NCI-H2196 treated with DMSO at 0.1 percent for 48 hours (cell line): ENCODE measurements around the gene TMPRSS4.

Experiments
- DNase-seq: peaks from one replicate; lab custom pipeline; 2025; ENCODE audit not compliant: unreplicated experiment; lab: John Stamatoyannopoulos, UW

The TMPRSS4 gene, protein sequence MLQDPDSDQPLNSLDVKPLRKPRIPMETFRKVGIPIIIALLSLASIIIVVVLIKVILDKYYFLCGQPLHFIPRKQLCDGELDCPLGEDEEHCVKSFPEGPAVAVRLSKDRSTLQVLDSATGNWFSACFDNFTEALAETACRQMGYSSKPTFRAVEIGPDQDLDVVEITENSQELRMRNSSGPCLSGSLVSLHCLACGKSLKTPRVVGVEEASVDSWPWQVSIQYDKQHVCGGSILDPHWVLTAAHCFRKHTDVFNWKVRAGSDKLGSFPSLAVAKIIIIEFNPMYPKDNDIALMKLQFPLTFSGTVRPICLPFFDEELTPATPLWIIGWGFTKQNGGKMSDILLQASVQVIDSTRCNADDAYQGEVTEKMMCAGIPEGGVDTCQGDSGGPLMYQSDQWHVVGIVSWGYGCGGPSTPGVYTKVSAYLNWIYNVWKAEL

DNA sequence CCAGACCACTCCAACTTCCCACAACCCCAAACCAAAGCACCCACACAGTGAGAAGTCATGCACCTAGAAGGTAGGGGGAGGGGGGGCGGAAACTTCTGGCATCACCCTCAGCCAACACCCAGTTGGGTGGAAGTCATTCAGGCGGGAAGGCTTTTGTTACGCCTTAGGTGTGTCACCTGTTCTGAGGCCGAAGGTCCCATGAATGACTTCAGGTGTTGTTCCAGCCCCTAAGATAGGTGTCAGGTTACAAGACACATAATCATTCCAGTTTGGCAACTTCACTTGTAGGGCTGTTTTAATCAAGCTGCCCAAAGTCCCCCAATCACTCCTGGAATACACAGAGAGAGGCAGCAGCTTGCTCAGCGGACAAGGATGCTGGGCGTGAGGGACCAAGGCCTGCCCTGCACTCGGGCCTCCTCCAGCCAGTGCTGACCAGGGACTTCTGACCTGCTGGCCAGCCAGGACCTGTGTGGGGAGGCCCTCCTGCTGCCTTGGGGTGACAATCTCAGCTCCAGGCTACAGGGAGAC is at the start of gene TMPRSS4:
Gene TMPRSS4, plus strand, starts transcription at position 325 of the 528 bp plus-strand sequence. CDS start 225 bp downstream, outside the sequence.
- no peak for DNase-seq

DNA sequence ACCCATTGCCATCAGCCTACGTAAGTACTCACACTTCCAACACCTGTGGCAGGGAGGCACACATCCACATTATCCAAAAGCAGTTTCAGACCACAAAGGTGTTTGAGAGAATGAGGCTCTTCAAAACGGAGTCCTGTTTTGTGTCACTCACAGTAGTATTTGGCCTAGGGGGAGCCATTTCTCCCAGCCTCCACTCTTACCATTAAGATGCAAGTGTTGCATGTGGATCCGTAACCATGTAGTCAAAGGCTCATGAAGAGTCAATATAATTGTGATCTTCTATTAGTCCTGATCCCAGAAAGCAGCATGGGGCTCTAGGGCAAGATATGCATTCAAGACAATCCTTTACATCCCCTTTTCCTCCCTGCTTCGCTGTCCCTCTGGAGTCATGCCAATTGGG is 49.2 kb upstream of the TMPRSS4 start:
- no peak for DNase-seq

DNA sequence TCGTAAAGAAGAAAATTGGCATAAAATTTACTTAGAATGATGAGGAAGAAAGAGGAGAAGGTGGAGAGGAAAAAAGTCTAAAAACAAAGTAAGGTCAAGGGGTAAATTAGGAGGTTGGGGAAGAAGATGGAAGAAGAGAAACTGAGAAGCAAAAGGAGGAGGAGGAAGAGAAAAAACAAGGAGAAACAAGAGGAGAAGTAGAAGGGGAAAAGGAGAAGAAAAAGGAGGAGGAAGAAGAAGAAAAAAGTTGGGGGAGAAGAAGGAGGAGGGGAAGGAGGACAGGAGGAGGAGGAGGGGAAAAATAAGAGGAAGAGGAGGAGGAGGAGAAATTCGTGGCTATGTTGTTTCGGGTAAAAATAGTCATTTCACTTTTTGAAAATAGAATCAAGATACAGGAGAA is 48.3 kb upstream of the TMPRSS4 start:
- DNase-seq = no peak

DNA sequence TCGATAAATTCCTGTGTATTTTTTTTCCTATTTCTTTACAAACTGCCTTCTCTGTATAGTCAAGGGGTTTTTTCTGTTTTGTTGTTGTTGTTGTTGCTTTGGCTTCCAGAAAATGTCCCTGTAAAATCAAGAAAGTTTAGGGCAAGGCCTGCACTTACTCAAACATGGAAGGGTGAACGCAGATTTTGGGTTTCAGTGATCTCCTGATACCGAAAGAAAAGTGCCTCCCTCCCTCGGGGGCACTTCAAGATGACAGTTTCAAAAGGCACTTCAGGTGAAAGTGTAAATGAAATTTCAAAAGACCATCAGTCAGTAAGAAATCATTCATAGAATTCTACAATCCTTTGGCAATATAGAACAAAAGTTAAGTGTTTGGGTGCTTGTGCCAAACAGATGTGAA is 43.4 kb upstream of the TMPRSS4 start:
- DNase-seq = no peak

DNA sequence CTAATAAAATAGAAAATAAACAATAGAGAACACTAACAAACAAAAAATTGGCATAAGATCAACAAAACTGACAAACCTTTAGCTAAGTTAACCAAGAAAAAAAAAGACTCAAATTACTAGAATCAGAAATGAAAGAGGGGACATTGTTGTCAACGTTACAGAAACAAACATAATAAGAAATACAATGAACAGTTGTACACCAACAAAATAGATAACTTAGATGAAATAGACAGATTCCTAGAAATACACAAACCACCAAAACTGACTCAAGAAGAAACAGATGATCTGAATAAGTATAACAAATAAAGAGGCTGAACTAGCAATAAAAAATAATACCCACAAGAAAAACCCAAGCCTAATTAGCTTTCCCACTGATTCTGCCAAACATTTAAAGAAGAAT is 34.7 kb upstream of the TMPRSS4 start:
- DNase-seq = no peak

DNA sequence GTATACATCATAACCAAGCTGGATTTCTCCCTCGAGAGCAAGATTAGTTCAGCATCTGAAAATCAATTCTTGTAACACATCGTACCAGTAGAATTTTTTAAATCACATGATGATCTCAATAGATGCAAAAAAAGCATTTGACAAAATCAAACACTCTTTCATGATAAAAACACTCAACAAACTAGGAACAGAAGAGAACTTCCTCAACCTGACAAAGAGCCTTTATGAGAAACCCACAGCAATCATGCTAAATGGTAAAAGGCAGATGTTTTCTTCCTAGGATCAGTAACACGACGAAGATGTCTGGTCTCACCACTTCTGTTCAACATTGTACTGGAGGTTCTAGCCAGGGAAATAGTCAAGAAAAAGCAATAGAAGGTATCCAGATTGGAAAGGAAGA is 34.1 kb upstream of the TMPRSS4 start:
- DNase-seq = no peak

DNA sequence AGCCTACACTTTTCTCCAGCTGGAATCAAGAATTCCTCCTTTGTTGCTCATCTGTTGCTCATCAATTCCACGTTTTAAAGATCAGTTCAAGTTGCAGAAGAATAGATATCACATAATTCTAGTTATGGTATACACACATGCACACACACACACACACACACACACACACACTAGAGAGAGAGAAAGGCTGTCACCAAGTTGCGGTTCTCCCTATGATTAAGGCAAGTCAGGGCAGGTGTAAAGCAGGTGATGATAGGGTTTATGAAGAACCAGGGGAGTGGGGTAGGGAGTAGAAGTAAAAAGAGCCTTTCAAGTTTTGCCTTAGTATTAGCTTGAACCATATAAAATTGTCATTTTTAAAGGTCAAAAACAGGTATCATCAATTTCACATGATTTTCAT is 31.7 kb upstream of the TMPRSS4 start:
- DNase-seq = peak; percentile 23

DNA sequence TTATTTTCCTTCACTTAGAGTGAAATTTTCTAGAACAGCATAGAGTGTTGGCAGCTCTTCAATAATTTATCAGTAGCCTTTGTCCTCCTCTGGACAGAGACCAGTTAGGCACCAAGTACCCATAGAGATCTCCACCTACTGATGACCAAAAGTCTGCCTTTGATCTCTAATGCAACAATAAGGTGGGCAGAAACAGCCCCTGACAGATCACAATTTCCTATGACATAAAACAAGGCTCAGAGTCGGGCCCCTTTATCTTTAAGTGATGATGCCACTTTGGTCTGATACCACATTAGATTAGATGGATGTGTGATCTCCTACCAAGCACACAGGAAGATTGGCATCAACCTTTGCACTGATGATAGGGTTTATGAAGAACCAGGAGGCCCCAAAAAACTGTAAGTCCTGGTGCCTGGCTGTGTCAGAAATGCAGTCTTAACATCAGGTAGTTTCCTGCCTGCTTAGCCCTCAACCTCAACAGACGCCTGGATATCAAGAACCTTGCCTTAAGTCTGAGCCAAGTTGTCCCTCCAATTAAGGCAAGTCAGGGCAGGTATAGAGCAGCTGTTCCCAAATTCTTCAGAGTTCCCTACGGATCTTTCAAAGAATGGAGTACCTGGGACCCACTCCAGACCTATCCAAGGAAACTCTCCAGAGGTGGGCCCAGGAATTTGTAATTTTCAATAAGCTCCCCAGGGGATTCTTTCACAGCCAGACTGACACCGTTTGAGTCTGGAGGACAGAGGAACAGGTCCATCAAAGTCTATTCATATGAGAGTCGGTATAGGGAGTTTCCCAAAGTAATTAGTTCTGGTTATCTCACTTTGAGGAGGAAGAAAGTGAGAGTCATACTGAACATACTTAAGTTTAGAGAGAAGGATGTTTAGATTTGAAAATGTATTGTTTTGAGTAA is 30.6 kb upstream of the TMPRSS4 start:
- DNase-seq = peak; percentile 37

DNA sequence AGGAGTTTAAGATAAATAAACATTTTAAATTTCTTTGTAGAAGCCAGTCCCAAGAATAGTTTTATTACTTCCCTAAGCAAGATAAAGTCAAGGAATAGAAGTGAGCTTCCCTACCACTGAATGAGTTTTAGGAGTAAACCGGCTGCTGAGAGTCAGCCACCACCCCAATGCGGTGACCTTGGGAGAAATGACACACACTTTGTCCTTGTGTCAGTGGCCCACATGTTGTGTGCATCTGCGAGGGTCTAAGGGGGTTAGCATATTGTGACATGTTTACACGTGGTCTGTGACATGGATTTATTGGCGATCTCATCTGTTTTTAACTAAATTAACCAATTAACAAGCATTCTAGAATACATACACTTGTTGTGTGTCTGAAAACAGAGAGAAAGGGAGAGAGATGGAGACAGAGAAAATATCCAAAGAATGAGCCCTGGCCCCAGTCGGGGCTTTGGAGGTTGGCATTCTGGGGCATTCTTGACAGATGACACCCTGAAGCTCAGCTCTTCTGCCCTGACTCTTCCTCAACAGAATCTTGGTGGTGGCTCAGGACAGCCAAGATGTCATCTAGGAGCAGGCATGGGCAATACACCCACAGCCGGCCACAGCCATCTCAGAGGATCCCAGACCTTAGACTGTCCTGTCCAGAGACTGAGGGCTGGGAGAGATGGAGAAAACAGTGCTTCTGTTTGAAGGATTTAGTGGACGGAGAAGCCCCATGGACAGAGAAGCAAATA is 29.7 kb upstream of the TMPRSS4 start:
- DNase-seq = no peak

DNA sequence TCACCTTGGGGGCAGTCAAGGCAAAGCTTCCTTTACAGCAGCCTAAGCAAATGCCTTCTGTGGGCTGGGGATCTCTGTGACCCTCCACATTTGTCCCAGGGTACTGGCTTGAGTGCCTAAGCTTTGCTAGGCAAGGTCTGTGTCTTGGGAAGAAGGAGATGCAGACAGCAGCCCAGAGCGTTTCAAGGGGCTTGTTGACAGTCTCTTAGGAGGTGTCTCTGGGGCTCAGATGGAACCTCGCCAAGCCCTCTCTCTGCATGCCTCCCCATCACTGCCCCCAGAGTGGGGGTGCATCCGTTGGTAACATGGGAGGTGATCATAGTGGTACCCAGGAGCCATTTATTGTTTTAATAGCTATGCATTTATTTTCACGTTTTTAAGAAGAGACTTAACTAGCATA is 29.1 kb upstream of the TMPRSS4 start:
- no peak for DNase-seq

DNA sequence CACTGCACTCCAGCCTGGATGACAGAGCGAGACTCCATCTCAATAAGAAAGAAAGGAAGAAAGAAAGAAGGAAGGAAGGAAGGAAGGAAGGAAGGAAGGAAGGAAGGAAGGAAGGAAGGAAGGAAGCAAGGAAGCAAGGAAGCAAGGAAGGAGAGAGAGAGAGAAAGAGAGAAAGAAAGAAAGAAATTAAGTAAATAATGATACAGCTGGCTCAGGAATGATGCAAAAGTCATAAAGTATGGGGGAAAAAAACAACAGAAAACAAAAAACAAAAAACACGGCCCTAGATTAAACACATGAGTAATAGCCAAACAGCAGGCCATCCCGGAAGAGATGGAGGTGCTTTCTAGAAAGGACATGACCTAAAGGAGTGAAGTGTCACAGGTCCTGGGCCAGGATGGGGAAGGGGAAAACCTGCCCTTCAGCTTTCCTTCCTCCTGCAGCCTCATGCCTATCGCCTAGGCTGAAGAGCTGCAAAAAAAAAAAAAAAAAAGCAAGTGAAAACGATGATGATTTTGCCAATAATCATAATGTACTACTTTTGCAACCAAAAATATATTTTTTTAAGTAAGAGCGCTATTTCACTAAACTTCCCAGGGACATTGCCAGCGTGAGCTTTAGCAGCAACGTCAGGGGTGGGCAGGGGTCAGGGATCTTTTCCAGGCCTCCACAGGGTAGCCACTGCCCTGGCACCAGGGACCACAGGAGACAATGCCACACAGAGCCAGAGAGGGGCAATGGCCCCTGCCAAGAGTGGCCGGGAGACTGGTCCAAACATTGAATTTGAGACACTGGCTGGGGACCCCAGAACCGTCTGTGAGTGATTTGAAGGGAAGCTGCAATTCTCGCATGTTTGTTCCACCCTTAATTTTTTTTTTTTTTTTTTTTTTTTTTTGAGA is 28.2 kb upstream of the TMPRSS4 start:
- DNase-seq = no peak

DNA sequence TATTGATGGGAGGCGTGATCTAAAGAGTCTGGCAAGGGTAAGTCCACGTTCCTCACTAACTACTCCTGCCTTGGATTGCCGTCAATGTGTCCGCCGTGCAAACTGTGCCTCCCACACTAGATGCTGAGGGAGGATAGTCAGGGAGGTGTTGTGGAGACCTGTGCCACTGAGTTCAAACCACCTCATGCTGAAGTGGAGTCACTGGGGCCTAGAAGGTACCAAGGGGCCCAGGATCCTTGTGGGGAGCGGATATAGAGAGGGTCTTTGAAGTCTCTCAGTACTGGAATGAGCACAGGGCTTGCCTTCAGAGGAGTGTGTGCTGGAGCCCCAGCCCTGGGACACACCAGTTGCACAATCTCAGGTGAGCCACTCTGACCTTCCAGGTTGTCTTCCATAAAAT is 27.1 kb upstream of the TMPRSS4 start:
- DNase-seq = no peak

DNA sequence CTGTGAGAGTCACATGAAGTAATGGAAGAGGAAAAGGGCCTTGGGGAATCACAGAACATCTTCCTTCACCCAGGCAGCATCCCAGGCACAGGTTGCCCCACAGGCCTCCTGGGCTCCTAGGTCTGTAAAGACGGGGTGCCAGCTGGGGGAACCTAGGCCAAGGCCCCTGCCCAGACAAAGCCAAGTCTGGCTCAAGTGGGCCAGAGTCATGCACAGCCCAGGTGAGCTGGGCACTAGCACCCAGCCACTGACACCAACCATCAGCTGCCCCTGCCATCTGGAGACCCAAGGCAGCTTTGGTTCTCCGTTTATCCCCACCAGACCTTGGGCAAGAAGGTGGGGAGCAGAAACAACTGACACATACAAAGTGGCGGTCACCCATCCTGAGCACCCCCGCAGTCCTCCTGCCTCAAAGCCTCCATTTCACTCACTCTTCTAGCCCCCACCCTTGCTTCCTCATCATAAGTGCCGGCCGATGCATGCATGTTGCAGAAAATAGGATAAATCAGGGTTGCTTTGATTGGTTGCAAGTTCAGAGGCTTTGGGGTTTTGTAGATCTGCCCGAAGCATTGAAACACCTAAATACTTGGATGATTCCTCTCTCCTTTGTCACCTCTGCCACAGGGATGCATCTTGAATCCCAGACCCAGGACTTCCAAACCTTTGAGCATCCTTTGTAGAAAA is 26.5 kb upstream of the TMPRSS4 start:
- DNase-seq = no peak

DNA sequence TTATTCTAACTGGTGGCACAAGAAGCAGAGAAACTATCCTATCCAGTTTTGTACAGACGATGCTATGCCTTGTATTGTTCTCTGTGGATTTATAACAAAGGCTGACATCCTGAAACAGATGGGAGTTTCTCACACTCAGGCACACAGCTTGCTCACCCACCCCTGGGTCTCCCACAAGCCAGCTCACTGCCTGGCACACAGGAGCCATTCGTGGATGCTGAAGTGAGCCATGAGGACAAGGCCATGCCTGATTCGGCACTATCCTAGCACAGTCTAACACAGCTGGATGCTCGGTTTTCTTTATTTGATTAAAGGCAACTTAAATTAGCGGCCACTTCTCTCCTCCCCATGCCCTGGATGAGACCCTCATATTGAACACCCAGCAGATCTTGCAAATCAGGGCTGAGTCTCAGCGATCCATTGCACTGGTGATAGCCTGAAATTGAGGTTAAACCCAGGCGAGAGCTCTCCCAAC is 25.7 kb upstream of the TMPRSS4 start:
- DNase-seq = no peak

DNA sequence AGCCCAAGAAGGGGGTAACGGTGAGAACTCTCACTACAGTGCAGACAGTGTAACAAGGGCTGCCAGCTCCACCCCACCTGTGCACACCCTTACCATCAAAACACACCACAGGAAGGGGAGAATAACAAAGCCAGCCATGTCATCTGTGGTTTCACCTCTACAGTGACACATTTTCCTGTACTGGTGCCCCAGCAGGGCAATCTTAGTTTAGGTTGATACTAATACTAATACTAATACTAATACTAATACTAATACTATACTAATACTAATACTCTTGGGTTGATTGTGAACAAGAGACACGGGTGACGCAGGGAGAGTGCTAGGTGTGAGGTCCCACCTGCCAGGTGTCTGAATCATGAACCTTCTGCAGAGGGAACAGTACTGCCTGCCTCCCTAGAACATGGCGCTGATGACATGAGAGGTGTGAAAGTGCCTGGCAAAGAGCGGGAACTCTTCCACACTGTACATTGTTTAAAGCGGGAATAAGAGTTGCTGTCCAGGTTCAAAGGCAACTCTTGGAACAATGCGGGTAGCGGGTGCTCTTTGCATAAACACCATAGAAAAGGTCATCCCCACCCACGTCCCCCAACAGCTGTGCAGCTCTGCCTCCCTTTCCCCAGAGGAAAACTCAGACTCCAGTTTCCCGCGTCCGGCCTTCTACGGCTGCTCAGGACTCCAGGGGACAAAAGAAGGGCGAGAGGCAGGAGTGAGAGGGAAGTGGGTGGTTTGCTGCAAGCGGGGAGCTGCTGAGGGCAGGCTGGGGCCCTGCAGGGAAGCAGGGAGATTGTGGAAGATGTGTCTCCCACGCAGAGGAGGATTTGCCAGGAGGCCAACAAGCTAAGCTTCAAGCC is 25.0 kb upstream of the TMPRSS4 start:
- DNase-seq = no peak

DNA sequence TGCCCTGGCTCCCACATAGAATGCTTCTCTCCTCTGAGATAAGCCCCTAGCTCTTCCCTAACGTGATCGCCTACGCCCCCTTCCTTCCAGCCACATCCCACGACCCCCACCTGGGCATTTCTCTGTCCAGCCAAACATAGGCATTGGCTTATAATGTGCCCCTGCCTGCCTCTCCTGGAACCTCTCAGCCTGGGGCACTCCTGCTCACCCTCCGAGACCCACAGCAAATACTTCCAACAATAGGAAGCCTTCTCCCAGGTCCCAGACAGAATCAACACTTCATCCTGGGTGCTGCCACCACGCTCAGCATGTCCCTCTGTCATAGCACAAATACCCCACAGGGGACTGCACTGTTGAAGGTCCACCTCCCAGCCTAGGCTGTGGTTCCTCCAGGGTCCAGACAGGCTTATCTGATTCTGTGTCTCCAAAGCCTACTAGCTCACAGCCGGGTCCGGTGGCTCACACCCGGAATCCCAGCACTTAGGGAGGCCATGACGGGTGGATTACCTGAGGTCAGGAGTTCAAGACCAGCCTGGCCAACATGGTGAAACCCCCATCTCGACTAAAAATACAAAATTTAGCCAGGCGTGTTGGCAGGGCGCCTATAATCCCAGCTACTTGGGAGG is 24.2 kb upstream of the TMPRSS4 start:
- no peak for DNase-seq

DNA sequence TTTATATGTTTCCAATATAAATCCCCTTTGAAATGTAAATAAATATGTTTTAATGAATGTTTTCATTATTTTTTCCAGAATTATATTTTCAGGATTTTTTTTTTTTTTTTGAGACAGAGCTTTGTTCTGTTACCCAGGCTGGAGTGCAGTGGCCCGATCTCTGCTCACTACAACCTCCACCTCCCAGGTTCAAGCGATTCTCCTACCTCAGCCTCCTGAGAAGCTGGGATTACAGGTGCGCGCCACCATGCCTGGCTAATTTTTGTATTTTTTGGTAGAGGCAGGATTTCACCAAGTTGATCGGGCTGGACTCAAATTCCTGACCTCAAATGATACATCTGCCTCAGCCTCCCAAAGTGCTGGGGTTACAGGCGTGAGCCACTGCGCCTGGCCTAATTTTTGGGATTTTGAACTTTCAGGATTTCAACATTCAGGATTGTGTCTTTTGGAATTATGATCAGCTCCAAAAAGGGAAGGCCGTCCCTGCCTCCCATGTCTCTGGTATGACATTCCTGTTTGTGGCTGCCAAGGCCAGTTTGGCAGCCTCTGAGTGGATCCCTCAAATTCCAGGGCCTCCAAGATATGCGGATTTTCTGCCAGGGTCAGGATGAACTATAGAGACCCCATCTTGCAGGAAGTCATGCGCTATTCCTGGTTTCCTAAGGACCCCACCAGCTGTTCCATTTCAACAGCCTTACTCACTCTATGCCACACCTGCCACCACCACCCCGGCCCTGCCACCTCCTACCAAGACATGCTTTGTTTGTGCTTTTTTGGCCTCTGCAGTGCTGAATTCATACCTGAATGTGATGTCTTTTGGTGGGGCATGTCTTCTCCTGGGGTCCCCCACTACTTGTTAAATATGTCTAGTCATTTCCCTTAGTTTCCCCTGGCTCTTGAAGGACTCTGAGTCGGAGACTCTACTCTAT is 21.9 kb upstream of the TMPRSS4 start:
- DNase-seq = no peak
